Naive B cell (primary cell): ENCODE results near the gene CEMIP. TPM values are rescaled to one million over a fixed set of nuclear protein-coding genes. Genes with fewer than 3 reads are reported as not detected.
A peak's percentile ranks its signal among the peaks of the same experiment; 100 is the strongest.

Experiments used
- ATAC-seq, 2 donors: fragments of 150-1000 bp; cut with Tn5 transposase; 2 replicates each; pipeline ENCODE4 v1.10.0; 2021; ENCODE audit warnings: low read depth in 2 of 2, mild to moderate bottlenecking in 2 of 2, moderate library complexity in 2 of 2
- DNase-seq: peaks from one replicate; pipeline ENCODE4 v3.0.0; 2022
- H3K27ac Mint-ChIP-seq, 6 donors: one replicate each; pipeline ENCODE4 v1.8.0; 2020 to 2022; ENCODE audit warnings: mild to moderate bottlenecking in 6 of 6, mixed read lengths in 6 of 6, moderate library complexity in 5 of 6, inconsistent platforms in 2 of 6
- H3K27me3 Mint-ChIP-seq, 3 donors: one replicate each; pipeline ENCODE4 v1.8.0; 2021 to 2022; ENCODE audit warnings: mixed read lengths in 3 of 3, mild to moderate bottlenecking in 1 of 3
- H3K36me3 Mint-ChIP-seq, 2 donors: one replicate each; pipeline ENCODE4 v1.8.0; 2020 to 2022; ENCODE audit warnings: mixed read lengths in 2 of 2, inconsistent platforms in 1 of 2, mild to moderate bottlenecking in 1 of 2
- H3K4me1 Mint-ChIP-seq, 3 donors: one replicate each; pipeline ENCODE4 v1.8.0; 2020 to 2022; ENCODE audit warnings: mixed read lengths in 3 of 3, inconsistent platforms in 1 of 3, mild to moderate bottlenecking in 1 of 3, moderate library complexity in 1 of 3
- H3K4me3 Mint-ChIP-seq, 8 donors: one replicate each; pipeline ENCODE4 v1.8.0; 2020 to 2022; ENCODE audit warnings: mild to moderate bottlenecking in 8 of 8, mixed read lengths in 8 of 8, moderate library complexity in 8 of 8, inconsistent platforms in 2 of 8
- H3K9me3 Mint-ChIP-seq, 7 donors: one replicate each; pipeline ENCODE4 v1.8.0; 2020 to 2022; ENCODE audit warnings: mixed read lengths in 7 of 7, mild to moderate bottlenecking in 5 of 7, inconsistent platforms in 2 of 7, moderate library complexity in 1 of 7
- polyA plus RNA-seq, 6 donors: library from polyadenylated mRNA; unstranded; fragments of 300-500 nt; fragmentation: Illumina TruSeq; gene quantifications; one replicate each; pipeline ENCODE4 v1.2.3, GENCODE V29; 2021; ENCODE audit warnings: low read depth in 6 of 6

The CEMIP gene
- polyA plus RNA-seq, 6 donors from 2014 or later, result 0.03 to 0.12 (median 0.05) TPM; not detected in 3

DNA sequence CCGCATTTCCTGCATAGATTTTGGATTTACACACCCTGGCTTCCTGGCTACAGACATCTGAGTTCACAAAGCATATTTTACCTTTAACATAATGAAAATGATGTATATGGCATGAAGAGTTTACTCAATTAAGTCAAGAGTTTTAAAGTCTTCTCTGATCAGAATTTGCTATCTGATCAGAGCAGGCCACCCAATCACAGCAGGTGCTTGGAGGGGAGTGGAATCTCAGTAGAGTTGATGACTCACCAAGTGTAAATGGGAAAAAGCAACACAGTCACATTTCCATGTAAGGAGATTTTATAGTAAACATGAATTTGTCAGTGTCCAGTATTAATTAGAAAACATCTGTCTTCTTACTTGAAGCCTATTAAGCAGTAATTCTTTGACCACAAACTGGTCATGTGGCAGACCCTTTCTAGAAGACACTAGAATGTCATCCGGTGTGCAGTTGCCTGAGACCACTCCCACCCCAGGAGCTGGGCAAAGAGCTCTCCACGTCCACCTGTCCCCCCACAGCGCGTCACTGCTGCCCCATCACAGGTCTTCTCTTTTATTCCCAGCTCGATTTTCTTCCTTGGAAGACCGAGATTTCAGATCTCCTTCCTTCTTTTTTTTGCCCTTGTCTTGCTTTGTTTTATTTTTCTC lies 199.6 kb downstream of the CEMIP start:
- H3K9me3 Mint-ChIP-seq, result no peaks in the 10 kb centered on the region
- H3K27ac Mint-ChIP-seq, result peak overlapping the region in 3 of 6 donors; percentile 56 to 85 (median 80)
- H3K4me3 Mint-ChIP-seq, result no peak overlapping the region
- DNase-seq (no peak), ATAC-seq (no peak)
- H3K27me3 Mint-ChIP-seq, result no peaks in the 10 kb centered on the region
- H3K4me1 Mint-ChIP-seq, result peaks cover 22 to 35% (median 25%) of the 10 kb centered on the region in 3 donors
- peaks cover 8 to 14% of the 10 kb centered on the region in 2 donors for H3K36me3 Mint-ChIP-seq

DNA sequence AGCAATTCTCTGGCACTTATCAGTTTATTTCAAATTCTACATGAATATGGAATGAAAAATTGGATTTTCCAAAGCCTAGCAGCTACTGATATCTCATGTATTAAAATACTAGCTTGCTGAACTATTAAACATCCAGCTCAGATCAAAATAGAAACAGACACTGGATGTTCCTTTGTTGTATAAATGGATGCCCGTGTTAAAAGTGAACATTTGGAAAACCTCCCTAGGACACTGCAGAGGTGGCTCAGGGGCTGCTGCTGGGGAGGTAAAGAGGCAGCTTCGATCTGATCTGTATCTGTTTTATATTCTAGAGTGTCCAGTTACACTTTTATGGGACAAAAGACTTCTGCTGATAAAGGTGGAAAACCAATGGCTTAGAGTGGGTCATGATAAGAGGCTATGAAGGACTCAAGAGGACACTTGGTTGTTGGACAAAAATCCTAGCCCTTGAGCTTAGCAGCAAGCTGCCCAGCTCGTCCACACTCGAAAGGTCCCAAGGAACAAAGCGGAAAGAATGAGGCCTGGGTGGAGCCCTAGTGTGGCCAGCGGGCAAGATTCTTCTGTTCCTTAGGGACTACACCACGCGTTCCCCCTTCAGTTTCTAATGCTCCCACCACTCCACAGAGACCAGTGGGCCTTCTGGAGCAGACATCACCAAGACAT lies 200.5 kb downstream of the CEMIP start:
- peak overlapping the region in 4 of 6 donors; percentile 57 to 81 (median 80) for H3K27ac Mint-ChIP-seq
- H3K4me1 Mint-ChIP-seq, result peaks cover 30 to 43% (median 32%) of the 10 kb centered on the region in 3 donors
- ATAC-seq, result no peak
- peaks cover 8 to 14% of the 10 kb centered on the region in 2 donors for H3K36me3 Mint-ChIP-seq
- H3K4me3 Mint-ChIP-seq, result no peak overlapping the region
- DNase-seq, result no peak
- no peaks in the 10 kb centered on the region for H3K27me3 Mint-ChIP-seq
- H3K9me3 Mint-ChIP-seq, result no peaks in the 10 kb centered on the region

DNA sequence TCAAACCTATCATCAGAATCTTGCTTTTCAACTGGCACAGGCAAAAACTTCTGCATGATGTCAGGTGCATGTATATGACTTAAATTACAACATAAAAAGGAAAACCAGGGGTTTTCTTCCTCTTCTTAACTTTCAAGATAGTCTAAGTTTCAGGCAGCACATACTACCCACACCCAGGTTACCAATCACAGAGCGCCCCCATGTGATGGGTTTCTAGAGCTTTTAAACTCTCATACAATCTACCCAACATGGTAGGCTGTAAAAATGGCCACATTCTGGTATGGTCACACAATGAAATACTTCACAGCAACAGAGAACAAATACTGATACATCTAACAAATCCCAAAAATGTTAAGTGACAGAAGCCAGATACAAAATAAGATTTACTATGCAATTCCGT lies 203.0 kb downstream of the CEMIP start:
- Mint-ChIP-seq H3K4me3 (no peak overlapping the region), H3K27ac (peak overlapping the region in 3 of 6 donors; percentile 14 to 93 (median 44)), H3K9me3 (no peaks in the 10 kb centered on the region), H3K27me3 (no peaks in the 10 kb centered on the region), H3K36me3 (peaks cover 8 to 18% of the 10 kb centered on the region in 2 donors), H3K4me1 (peaks cover 34 to 62% (median 43%) of the 10 kb centered on the region in 3 donors)
- no peak for ATAC-seq
- no peak for DNase-seq

DNA sequence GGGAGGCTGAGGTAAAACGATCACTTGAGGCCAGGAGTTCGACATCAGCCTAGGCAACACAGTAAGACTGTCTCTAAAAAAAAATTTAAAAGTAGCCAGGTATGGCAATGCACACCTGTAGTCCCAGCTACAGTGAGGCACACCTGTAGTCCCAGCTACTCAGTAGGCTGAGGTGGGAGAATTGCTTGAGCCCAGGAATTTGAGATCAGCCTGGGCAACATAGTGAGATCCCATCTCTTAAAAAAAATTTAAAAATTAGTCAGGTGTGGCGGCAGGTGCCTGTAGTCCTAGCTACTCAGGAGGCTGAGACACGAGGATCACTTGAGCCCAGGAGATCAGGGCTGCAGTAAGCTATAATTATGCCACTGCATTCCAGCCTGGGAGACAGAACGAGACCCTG lies 203.7 kb downstream of the CEMIP start:
- Mint-ChIP-seq H3K4me1 (peaks cover 29 to 59% (median 40%) of the 10 kb centered on the region in 3 donors), H3K4me3 (no peak overlapping the region)

GRCh38 chr15:80984856-80985255 lies 205.7 kb downstream of the CEMIP start:
- H3K27me3 Mint-ChIP-seq, result no peaks in the 10 kb centered on the region
- ATAC-seq (peak; percentile 63 to 64), DNase-seq (peak; percentile 64)
- no peaks in the 10 kb centered on the region for H3K9me3 Mint-ChIP-seq
- H3K4me3 Mint-ChIP-seq, result peak overlapping the region in 4 of 8 donors; percentile 35 to 75 (median 44)
- H3K27ac Mint-ChIP-seq, result peak overlapping the region; percentile 32 to 94 (median 90)
- peaks cover 49 to 70% (median 51%) of the 10 kb centered on the region in 3 donors for H3K4me1 Mint-ChIP-seq
- peaks cover 0 to 12% of the 10 kb centered on the region in 2 donors for H3K36me3 Mint-ChIP-seq

More for the DNA sequence above, 203.7 kb downstream of the CEMIP start:
- DNase-seq, result no peak
- no peaks in the 10 kb centered on the region for H3K9me3 Mint-ChIP-seq
- no peaks in the 10 kb centered on the region for H3K27me3 Mint-ChIP-seq
- H3K27ac Mint-ChIP-seq, result peak overlapping the region in 1 of 6 donors; percentile 92
- ATAC-seq, result no peak
- peaks cover 8 to 18% of the 10 kb centered on the region in 2 donors for H3K36me3 Mint-ChIP-seq

GRCh38 chr15:80985981-80986380 lies 206.8 kb downstream of the CEMIP start:
- Mint-ChIP-seq H3K9me3 (no peaks in the 10 kb centered on the region), H3K27me3 (no peaks in the 10 kb centered on the region), H3K4me3 (peak overlapping the region in 1 of 8 donors; percentile 96), H3K4me1 (peaks cover 49 to 71% (median 51%) of the 10 kb centered on the region in 3 donors), H3K27ac (peak overlapping the region in 2 of 6 donors; percentile 43 to 75), H3K36me3 (peaks cover 0 to 8% of the 10 kb centered on the region in 2 donors)
- ATAC-seq (no peak), DNase-seq (no peak)

DNA sequence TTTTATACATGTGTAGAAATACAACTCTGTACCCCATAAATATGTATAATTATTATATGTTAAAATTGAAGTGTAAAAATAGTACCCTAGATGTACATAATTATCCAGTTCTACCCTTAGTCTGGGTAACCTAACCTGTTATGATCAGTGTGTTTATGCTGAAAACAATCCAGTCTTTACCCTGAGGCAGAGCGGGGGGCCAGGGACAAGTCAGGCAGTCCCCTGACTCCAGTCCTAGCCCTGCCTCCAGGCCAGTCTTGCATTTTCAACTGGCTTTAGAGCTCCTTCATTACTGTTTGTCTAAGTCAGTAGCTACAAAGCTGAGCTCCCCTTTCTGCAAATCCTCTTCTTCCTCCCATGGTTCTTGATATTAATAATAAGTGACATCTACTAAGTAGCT lies 207.3 kb downstream of the CEMIP start:
- peak overlapping the region in 3 of 8 donors; percentile 20 to 96 (median 69) for H3K4me3 Mint-ChIP-seq
- no peaks in the 10 kb centered on the region for H3K27me3 Mint-ChIP-seq
- DNase-seq, result no peak
- peaks cover 51 to 72% (median 51%) of the 10 kb centered on the region in 3 donors for H3K4me1 Mint-ChIP-seq
- no peak for ATAC-seq
- peak overlapping the region in 1 of 6 donors; percentile 56 for H3K27ac Mint-ChIP-seq
- H3K36me3 Mint-ChIP-seq, result peaks cover 0 to 8% of the 10 kb centered on the region in 2 donors
- H3K9me3 Mint-ChIP-seq, result no peaks in the 10 kb centered on the region

DNA sequence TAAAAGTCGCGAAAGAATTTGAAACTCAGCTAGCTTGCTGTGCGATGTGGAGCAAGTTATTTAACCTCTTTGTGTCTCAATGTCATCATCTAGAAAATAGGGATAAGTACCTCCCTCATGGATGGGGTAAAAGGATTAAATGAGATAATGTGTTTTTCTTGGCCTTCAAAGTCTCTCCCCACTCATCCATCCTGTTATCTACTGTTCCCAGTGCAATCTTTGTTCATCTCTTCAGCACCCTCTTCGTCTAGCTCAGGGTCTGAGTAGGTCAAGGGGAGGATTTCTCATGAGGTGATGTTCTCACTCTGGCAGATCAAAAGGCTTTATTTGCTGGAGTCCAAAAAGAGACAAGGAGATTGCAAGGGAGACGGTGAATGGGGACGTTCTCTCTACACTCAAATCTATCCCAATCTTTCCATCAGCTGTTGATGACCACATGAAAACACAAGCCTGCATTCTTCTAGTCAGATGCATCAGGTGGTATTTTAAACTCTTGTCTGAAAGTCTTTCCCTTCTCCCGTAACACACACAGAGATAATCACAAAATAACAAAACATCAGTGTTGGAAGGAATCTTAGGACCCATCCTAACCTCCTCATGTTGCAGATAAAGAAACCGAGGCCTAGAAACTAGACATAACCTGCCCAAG lies 209.1 kb downstream of the CEMIP start:
- DNase-seq (no peak), ATAC-seq (no peak)
- Mint-ChIP-seq H3K9me3 (no peaks in the 10 kb centered on the region), H3K4me3 (peak overlapping the region; percentile 92 to 99 (median 97)), H3K27ac (peak overlapping the region in 5 of 6 donors; percentile 47 to 99 (median 64)), H3K4me1 (peaks cover 43 to 72% (median 45%) of the 10 kb centered on the region in 3 donors), H3K36me3 (peaks cover 0 to 6% of the 10 kb centered on the region in 2 donors), H3K27me3 (no peaks in the 10 kb centered on the region)

DNA sequence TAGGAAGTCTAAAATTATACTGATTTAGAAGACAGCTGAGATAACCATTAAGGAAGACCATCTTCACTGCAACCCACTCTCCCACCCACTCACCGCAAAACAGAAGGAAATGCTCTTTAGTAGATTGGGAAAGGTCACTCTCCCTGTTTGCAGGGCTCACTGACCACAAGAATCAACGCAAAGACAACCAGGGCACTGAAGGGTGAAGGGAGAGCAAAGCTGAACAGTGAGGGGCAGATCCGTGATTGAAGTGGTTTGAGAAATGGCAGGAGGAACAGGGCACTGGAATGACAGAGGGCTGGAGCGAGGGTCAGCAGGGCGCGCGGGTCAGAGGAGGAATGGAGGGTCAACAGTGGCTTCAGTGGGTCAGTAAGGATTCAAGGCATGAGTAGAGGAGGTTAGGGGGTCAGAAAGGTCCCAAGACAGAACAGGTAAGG lies 209.9 kb downstream of the CEMIP start:
- no peak for DNase-seq
- Mint-ChIP-seq H3K9me3 (no peaks in the 10 kb centered on the region), H3K4me3 (peak overlapping the region; percentile 92 to 99 (median 97)), H3K36me3 (peaks cover 0 to 4% of the 10 kb centered on the region in 2 donors), H3K4me1 (peaks cover 39 to 66% (median 43%) of the 10 kb centered on the region in 3 donors), H3K27me3 (no peaks in the 10 kb centered on the region), H3K27ac (peak overlapping the region; percentile 87 to 99 (median 97))
- no peak for ATAC-seq

- peak; percentile 91 for DNase-seq
- Mint-ChIP-seq H3K36me3 (peaks cover 0 to 4% of the 10 kb centered on the region in 2 donors), H3K4me1 (peaks cover 32 to 59% (median 36%) of the 10 kb centered on the region in 3 donors), H3K27ac (peak within 1 kb of the TSS; percentile 87 to 99 (median 97)), H3K4me3 (peak within 1 kb of the TSS; percentile 92 to 99 (median 97)), H3K27me3 (no peaks in the 10 kb centered on the region), H3K9me3 (no peaks in the 10 kb centered on the region)
- ATAC-seq, result peak; percentile 94 to 95
These were observed 210.6 kb downstream of the CEMIP start, which contains the start of gene MESD for GRCh38 chr15:80989518-80990478. TSS of gene MESD (minus strand) at chr15:80989819. CDS start at chr15:80989791, 28 bp downstream.

DNA sequence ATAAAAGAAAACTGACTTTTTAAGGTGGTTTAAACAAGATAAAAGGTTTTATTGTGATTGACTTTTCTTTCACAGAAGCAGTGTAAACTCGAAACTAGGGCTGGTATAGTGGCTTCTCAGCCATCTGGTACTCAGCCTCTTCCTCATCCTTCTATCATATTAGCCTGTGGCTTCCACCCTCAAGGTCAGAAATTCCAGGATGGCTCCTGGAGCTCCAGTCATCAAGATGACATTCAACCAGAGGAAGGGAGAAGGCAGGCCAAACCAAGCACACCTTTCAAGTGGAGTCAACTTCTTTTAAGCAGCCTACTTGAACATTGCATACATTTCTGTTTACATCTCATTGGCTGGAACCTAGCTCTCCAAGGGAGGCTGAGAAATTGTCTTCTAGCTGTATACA lies 211.8 kb downstream of the CEMIP start:
- Mint-ChIP-seq H3K9me3 (peaks cover 0 to 3% (median 0%) of the 10 kb centered on the region in 7 donors), H3K27ac (no peak overlapping the region), H3K4me3 (peak overlapping the region in 5 of 8 donors; percentile 42 to 98 (median 47)), H3K27me3 (no peaks in the 10 kb centered on the region), H3K36me3 (peaks cover 0 to 2% of the 10 kb centered on the region in 2 donors), H3K4me1 (peaks cover 25 to 47% (median 28%) of the 10 kb centered on the region in 3 donors)
- ATAC-seq (no peak), DNase-seq (no peak)

GRCh38 chr15:80991421-80991820 lies 212.3 kb downstream of the CEMIP start:
- peaks cover 22 to 43% (median 25%) of the 10 kb centered on the region in 3 donors for H3K4me1 Mint-ChIP-seq
- ATAC-seq (no peak), DNase-seq (no peak)
- H3K27ac Mint-ChIP-seq, result no peak overlapping the region
- H3K36me3 Mint-ChIP-seq, result no peaks in the 10 kb centered on the region
- no peaks in the 10 kb centered on the region for H3K27me3 Mint-ChIP-seq
- H3K9me3 Mint-ChIP-seq, result peaks cover 0 to 5% (median 0%) of the 10 kb centered on the region in 7 donors
- H3K4me3 Mint-ChIP-seq, result peak overlapping the region in 3 of 8 donors; percentile 12 to 73 (median 56)
